GM10248 (cell line): ENCODE measurements around the gene FBXL14.

Experiments
- CTCF ChIA-PET: fragments of 300-600 bp; sonication (Branson Sonifier 250); formaldehyde crosslinking; extraction: SDS; loops from one replicate; lab custom pipeline; 2021; ENCODE audit warnings: antibody characterized with exemption; lab: Yijun Ruan, JAX
- POLR2A ChIA-PET: fragments of 350-650 bp; sonication (Branson Sonifier 250); formaldehyde crosslinking; extraction: SDS; loops from one replicate; lab custom pipeline; 2020; ENCODE audit warnings: antibody characterized with exemption; lab: Yijun Ruan, JAX
- DNase-seq: peaks from one replicate; pipeline ENCODE4 v3.0.0; 2012; ENCODE audit errors: extremely low spot score
- TF ChIP-seq, protein P1 (sequence below): IDR thresholded peaks from 2 replicates; pipeline ENCODE4 v1.5.1; 2012; ENCODE audit warnings: mild to moderate bottlenecking, low read depth; ENCODE audit errors: extremely low read depth, missing control alignments, control extremely low read depth

The FBXL14 gene

DNA sequence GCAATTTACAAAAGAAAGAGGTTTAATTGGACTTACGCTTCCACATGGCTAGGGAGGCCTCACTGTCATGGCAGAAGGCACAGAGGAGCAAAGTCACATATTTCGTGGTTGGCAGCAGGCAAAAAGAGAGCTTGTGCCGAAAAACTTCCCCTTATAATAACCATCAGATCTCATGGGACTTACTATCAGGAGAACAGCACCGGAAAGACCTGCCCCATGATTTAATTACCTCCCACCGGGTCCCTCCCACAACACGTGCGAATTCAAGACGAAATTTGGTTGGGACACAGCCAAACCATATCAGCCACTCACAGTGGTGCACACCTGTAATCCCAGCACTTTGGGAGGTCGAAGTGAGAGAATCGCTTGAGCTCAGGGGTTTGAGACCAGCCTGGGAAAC lies 68.5 kb downstream of the FBXL14 start:
- TF ChIP-seq, protein P1, sequence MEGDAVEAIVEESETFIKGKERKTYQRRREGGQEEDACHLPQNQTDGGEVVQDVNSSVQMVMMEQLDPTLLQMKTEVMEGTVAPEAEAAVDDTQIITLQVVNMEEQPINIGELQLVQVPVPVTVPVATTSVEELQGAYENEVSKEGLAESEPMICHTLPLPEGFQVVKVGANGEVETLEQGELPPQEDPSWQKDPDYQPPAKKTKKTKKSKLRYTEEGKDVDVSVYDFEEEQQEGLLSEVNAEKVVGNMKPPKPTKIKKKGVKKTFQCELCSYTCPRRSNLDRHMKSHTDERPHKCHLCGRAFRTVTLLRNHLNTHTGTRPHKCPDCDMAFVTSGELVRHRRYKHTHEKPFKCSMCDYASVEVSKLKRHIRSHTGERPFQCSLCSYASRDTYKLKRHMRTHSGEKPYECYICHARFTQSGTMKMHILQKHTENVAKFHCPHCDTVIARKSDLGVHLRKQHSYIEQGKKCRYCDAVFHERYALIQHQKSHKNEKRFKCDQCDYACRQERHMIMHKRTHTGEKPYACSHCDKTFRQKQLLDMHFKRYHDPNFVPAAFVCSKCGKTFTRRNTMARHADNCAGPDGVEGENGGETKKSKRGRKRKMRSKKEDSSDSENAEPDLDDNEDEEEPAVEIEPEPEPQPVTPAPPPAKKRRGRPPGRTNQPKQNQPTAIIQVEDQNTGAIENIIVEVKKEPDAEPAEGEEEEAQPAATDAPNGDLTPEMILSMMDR: no peak
- ChIA-PET CTCF (interaction anchor here (0.8 to 1.1 kb wide), 3 partner anchors 9 to 407 kb away, joined by 3 to 4 read pairs (median 3); no protein-coding TSS in a partner anchor), POLR2A (no interaction called here)
- DNase-seq: no peak

DNA sequence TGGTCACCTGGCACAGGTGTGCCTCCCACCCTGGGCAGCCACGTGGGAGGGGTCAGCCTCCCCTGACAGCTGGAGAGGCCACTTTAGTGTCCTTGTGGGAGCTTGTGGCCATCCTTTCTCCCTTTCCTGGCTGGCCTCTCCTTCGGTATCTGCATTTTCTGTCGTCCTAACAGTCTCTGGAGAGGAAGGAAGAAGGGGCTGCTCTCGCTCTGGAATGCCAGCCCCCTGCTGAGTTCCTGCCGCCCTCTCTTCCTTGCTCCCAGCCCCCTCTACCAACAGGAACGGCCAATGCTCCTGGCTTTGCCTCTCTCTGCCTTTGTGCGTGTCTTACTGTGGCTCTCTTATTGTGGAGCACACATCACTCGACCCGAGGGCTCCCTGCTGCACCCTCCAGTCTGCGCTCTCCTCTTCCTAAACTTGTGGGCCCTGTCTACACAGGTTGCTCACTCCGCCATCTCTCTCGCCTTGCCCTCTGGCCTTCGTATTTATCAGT lies 70.8 kb downstream of the FBXL14 start:
- TF ChIP-seq, protein P1: no peak
- ChIA-PET POLR2A (no interaction called here), CTCF (interaction anchor here (1.2 kb wide), 1 partner anchor 19 kb away, joined by 4 read pairs; no protein-coding TSS in a partner anchor)
- DNase-seq: no peak

DNA sequence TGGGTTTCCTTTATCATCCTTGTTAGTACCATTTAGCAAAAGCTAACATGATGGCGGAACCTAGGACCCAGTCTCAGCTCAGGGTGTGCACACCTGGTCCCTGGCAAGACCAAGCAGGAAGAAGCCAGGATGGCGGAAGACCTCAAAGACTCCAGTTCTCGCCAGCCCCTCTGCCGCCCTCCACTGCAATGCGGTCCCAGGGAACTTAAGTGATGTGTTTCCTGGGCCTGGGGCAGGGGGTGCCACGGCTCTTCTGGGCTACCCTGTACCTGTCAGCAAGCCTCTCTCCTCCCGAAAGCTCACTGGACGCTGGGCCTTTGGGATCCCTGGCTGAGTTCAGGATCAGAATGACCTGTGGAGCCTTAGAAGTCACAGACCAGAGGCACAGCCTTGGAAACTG lies 71.3 kb downstream of the FBXL14 start:
- ChIA-PET POLR2A (no interaction called here), CTCF (no interaction called here)
- TF ChIP-seq, protein P1: no peak
- DNase-seq: no peak

DNA sequence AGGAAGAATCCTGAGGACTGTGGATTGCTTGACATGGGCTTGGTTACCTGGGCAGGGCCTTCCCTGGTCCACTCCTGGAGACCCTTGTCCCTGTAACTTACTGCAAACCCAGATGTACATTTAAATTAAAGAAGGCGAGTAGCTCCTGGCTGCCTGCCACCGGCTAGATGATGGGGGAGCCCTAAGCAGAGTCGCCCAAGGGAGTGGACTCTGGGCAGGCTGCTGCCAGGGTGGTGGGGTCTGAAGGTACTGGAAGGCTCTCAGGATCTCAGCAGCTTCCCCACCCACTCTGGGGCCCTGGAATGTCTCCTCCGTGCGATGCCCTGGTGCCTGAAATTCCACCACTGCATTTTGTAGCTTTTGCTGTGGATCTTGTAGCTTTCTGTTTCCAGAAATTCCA lies 74.7 kb downstream of the FBXL14 start:
- ChIA-PET POLR2A (no interaction called here), CTCF (interaction anchor here (0.7 to 2.5 kb wide), 4 partner anchors 14 to 402 kb away, joined by 3 to 8 read pairs (median 4); no protein-coding TSS in a partner anchor)
- TF ChIP-seq, protein P1: no peak
- DNase-seq: no peak

DNA sequence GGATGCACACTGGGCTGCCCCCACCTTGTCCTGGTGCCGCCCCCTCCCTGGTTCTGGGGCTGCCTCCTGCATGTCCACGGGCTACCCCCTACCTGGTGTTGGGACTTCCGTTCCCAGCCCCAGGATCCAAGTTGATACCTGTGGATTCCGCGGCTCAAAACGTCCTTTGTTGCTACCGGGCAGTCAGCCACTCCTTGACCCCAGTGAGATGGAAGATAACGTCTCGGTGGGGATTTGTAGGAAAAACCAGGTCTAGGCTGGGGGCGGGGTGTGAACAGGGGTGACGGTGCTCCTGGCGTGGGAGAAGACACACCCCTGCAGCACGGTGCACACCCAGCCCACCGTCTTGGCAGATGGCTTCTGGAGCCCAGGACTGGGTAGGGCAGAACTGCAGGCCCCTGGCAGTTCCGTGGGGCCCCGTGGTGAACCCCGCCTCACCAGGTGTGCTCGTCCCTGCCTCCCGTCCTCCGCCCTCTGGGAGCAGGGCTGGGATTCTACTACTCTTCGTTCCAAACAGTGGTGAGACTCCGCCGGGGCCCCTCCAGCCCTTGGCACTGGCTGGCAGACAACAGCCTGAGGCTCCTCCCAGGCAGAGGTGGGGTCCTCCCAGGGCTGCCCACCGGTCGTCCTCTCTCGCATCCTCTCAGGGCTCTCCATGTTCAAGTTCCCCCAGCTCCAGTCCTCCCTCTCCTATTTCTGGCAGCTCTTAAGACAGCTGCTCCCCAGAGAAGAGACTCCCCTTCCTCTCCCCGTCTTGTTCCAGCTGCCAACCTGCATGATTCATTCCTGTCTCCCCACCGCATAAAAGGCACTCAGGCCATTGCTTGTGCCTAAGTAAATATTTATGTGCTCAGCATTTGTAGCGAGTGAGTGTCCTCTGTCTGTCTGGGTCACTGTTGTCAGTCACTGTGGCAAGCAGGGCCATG lies 75.5 kb downstream of the FBXL14 start:
- DNase-seq: no peak
- TF ChIP-seq, protein P1: no peak
- CTCF ChIA-PET: interaction anchor here (1.4 to 2.5 kb wide), 6 partner anchors 18 to 401 kb away, joined by 3 to 8 read pairs (median 6); no protein-coding TSS in a partner anchor
- POLR2A ChIA-PET: no interaction called here

DNA sequence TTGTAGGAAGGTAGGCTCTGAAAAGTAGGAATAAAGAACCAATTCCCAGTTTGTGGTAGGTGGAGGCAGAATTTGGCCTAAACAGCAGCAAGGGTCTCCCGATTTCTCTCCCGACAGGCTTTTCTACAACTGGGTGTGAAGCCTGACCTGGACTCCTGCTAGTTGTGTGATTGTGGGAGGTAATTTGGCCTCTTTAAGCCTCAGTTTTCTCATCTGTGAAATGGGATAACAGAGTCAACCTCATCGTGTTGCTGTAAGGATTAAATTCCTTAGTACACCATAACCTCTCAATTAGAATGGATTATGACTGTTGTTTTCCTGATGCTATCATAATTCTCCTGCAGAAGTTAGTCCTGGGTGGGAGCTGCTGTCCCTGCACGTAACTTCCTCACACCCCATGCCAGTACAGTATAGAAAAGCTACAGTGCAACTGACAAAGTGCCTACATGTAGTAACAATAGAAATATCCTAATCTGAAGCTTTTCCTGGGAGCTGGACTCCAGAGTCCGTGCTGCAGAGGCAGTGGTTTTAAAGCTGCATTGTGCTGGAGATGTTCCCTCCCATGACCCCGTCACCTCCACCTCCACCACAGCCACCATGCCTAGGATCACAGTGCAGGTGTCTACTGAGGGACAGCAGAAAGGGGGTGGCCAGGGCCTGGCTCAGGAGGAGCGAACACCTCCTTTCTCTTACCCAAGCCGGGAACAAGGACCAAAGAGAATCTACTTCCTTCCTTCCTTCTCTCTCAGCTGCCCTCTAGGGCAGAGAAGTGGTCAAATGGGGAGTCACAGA lies 76.5 kb downstream of the FBXL14 start:
- DNase-seq: no peak
- TF ChIP-seq, protein P1: no peak
- CTCF ChIA-PET: interaction anchor here (0.6 to 2.5 kb wide), 14 partner anchors 9 to 400 kb away, joined by 3 to 8 read pairs (median 4); no protein-coding TSS in a partner anchor
- POLR2A ChIA-PET: no interaction called here
